Forelimb muscle (tissue), 1 donor: ENCODE data around the gene RNF13. TPM values are rescaled to one million over a fixed set of nuclear protein-coding genes. Genes with fewer than 3 reads are reported as not detected.
A peak's percentile ranks its signal among the peaks of the same experiment; 100 is the strongest.
"Not testable (repeated sequence)": the region's sequence is repeated elsewhere in the genome, so short reads cannot be mapped to it uniquely, and the experiment has no call there.

Experiments
- DNase-seq: peaks from one replicate; pipeline ENCODE4 v3.0.0-alpha.2; 2013; ENCODE audit warnings: low read depth
- polyA plus RNA-seq: library from polyadenylated mRNA; unstranded; fragments of 120-200 nt; gene quantifications from one replicate; pipeline ENCODE4 v1.2.1, GENCODE V29; 2013; ENCODE audit not compliant: insufficient read length

Gene RNF13
- polyA plus RNA-seq, 1 donor, result 33.2 TPM

GRCh38 chr3:149954812-149955211 is 141.8 kb downstream of the RNF13 start:
- DNase-seq, result no peak

- no peak for DNase-seq
Measured at GRCh38 chr3:149955449-149955848, 142.4 kb downstream of the RNF13 start.

GRCh38 chr3:149957361-149958125 is 144.5 kb downstream of the RNF13 start:
- no peak for DNase-seq

GRCh38 chr3:149958171-149958796 is 145.3 kb downstream of the RNF13 start:
- DNase-seq, result no peak

GRCh38 chr3:149959443-149959842 is 146.4 kb downstream of the RNF13 start:
- no peak for DNase-seq

GRCh38 chr3:149963485-149963884 is 150.5 kb downstream of the RNF13 start:
- DNase-seq, result no peak

GRCh38 chr3:149964291-149964690 is 151.3 kb downstream of the RNF13 start:
- no peak for DNase-seq

- DNase-seq, result no peak
Measured at GRCh38 chr3:149965278-149965677, 152.3 kb downstream of the RNF13 start.

- peak; percentile 38 for DNase-seq
Measured at GRCh38 chr3:149967086-149967685, 154.2 kb downstream of the RNF13 start.

- DNase-seq, result no peak
Measured at GRCh38 chr3:149968216-149968615, 155.2 kb downstream of the RNF13 start.

GRCh38 chr3:149969110-149969939 is 156.3 kb downstream of the RNF13 start:
- DNase-seq, result peak; percentile 45

GRCh38 chr3:149969940-149970715 is 157.1 kb downstream of the RNF13 start:
- DNase-seq, result peak; percentile 84

GRCh38 chr3:149970716-149971402 is 157.8 kb downstream of the RNF13 start, which contains the start of gene PFN2:
Gene PFN2, minus strand, starts transcription at chr3:149970895. Its CDS starts 39 bp downstream, at chr3:149970856.
- peak; percentile 31 for DNase-seq

- peak; percentile 34 for DNase-seq
Measured at GRCh38 chr3:149971403-149972075, 158.5 kb downstream of the RNF13 start.

- DNase-seq, result no peak
Measured at GRCh38 chr3:149975919-149976318, 162.9 kb downstream of the RNF13 start.

GRCh38 chr3:149977386-149977785 is 164.4 kb downstream of the RNF13 start:
- no peak for DNase-seq

- DNase-seq, result not testable (repeated sequence)
Measured at GRCh38 chr3:149981979-149982378, 169.0 kb downstream of the RNF13 start.

GRCh38 chr3:149983053-149983452 is 170.0 kb downstream of the RNF13 start:
- not testable (repeated sequence) for DNase-seq

- DNase-seq, result no peak
Measured at GRCh38 chr3:149983628-149984027, 170.6 kb downstream of the RNF13 start.

- no peak for DNase-seq
Measured at GRCh38 chr3:149989307-149989706, 176.3 kb downstream of the RNF13 start.
